ENCODE data around the gene ROBO2. TPM values are rescaled to one million over a fixed set of nuclear protein-coding genes. Genes with fewer than 3 reads are reported as not detected.

The ROBO2 gene
- total RNA-seq, 6 donors from 2014 or later: 12.0 to 29.1 (median 14.0) TPM

DNA sequence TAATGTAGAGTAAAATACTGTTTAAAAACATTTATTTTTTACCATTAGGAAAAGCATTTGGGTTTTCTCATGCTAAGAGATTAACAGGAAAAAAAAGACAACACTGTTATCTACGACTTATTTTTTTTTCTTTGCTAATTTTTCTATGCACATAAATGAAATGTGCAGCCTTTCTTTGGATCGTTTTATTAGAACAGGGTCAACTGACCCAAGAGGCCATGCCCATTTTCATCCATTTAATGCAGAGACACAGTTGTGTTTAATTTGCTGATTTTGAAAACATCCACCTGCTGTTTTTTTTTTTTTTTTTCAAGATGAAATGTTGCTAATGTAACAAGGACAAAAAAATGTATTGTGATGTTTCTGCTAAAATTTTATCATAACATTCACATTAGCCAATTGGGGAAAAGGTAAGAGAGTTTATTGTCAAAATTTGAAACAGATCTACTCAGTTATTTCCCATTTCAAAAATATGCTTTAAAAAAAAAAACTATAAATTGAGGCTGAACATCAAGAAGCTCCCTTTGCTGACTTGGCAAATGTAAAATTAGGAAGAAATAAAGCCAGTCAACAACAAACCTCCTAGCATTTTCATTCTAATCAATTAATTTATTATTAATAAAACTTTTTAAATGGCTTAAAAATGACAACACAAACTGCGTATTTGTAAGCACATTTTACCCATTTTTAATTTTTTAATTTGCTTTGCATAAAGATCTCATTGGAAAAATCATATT, 485.2 kb downstream of the ROBO2 start:
- 64 to 65% methylated on average over 3 of the region's 3 CpGs for WGBS, 2 donors
- no peaks in the 10 kb centered on the region for H3K36me3 ChIP-seq
- TF ChIP-seq POLR2A (IDR thresholded peaks at IDR 0.05) (no peak), EP300 (IDR thresholded peaks at IDR 0.05) (no peak), POLR2AphosphoS5 (IDR thresholded peaks at IDR 0.05) (no peak)
- TF ChIP-seq, protein P1, sequence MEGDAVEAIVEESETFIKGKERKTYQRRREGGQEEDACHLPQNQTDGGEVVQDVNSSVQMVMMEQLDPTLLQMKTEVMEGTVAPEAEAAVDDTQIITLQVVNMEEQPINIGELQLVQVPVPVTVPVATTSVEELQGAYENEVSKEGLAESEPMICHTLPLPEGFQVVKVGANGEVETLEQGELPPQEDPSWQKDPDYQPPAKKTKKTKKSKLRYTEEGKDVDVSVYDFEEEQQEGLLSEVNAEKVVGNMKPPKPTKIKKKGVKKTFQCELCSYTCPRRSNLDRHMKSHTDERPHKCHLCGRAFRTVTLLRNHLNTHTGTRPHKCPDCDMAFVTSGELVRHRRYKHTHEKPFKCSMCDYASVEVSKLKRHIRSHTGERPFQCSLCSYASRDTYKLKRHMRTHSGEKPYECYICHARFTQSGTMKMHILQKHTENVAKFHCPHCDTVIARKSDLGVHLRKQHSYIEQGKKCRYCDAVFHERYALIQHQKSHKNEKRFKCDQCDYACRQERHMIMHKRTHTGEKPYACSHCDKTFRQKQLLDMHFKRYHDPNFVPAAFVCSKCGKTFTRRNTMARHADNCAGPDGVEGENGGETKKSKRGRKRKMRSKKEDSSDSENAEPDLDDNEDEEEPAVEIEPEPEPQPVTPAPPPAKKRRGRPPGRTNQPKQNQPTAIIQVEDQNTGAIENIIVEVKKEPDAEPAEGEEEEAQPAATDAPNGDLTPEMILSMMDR (IDR thresholded peaks at IDR 0.05): no peak
- DNase-seq (no peak), ATAC-seq (ENCODE audit: low FRiP score in 2 of 2) (no peak)
- H3K4me3 ChIP-seq: no peak overlapping the region
- H3K27ac ChIP-seq: peak overlapping the region in 1 of 4 donors; percentile 17
- H3K27me3 ChIP-seq: no peaks in the 10 kb centered on the region
- H3K4me1 ChIP-seq: peaks cover 0 to 3% (median 0%) of the 10 kb centered on the region in 4 donors
- no peaks in the 10 kb centered on the region for H3K9me3 ChIP-seq

DNA sequence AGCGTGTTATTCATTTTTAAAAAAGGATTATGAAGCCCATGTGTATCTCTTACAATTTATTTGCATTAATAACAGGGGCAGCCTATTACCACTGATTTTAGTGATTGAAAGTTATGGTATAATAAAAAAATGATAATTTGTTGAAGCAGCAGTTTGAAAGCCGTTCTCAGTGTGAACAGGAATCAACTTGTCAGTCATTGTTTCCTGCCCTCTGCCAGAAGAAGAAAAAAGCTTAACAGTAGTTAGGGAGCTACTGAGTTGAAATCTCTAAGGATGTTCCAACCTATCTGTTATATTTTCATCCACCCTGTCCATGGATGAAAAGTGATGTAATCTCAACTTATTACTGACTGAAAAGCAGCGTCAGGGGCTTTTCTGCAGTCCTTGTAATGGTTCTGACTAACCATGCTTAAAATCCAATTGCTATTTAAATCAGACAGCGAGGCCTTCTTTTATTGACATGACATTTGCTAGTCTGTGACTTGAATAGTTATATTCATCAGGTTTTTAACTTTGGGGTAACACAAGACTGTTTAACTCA, 486.7 kb downstream of the ROBO2 start:
- DNase-seq: no peak
- Histone ChIP-seq H3K27me3 (no peaks in the 10 kb centered on the region), H3K4me3 (no peak overlapping the region), H3K9me3 (no peaks in the 10 kb centered on the region), H3K4me1 (peaks cover 0 to 3% (median 0%) of the 10 kb centered on the region in 4 donors), H3K27ac (no peak overlapping the region), H3K36me3 (no peaks in the 10 kb centered on the region)
- WGBS, 2 donors: 50 to 51% methylated on average over 4 of the region's 4 CpGs
- ATAC-seq (ENCODE audit: low FRiP score in 2 of 2): no peak
- TF ChIP-seq POLR2AphosphoS5 (IDR thresholded peaks at IDR 0.05) (no peak), POLR2A (IDR thresholded peaks at IDR 0.05) (no peak), EP300 (IDR thresholded peaks at IDR 0.05) (no peak)
- TF ChIP-seq, protein P1 (IDR thresholded peaks at IDR 0.05): no peak

DNA sequence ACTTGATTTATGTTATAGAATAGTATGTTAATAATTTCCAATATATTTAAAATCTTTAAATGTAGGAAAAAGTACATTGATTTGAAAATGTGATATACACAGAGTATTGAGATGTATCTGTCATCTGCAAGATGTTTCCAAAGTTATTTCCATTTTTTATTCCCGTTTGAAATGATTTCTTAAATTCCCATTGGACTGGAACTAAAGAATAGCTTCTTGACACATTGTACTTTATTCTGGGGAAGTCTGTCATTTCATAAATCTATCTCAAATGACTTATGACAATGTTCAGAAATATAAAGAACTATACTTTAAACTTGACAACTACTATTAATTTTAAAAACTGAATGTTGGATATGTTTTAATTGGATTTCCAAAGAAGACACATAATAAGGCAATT, 489.6 kb downstream of the ROBO2 start:
- Histone ChIP-seq H3K27me3 (no peaks in the 10 kb centered on the region), H3K9me3 (no peaks in the 10 kb centered on the region), H3K27ac (no peak overlapping the region), H3K36me3 (no peaks in the 10 kb centered on the region), H3K4me1 (peaks cover 0 to 3% (median 0%) of the 10 kb centered on the region in 4 donors), H3K4me3 (no peak overlapping the region)
- WGBS, 2 donors: 71 to 72% methylated on average over 1 of the region's 1 CpG
- DNase-seq (no peak), ATAC-seq (ENCODE audit: low FRiP score in 2 of 2) (no peak)
- TF ChIP-seq POLR2AphosphoS5 (IDR thresholded peaks at IDR 0.05) (no peak), POLR2A (IDR thresholded peaks at IDR 0.05) (no peak), EP300 (IDR thresholded peaks at IDR 0.05) (no peak)
- TF ChIP-seq, protein P1 (IDR thresholded peaks at IDR 0.05): no peak

DNA sequence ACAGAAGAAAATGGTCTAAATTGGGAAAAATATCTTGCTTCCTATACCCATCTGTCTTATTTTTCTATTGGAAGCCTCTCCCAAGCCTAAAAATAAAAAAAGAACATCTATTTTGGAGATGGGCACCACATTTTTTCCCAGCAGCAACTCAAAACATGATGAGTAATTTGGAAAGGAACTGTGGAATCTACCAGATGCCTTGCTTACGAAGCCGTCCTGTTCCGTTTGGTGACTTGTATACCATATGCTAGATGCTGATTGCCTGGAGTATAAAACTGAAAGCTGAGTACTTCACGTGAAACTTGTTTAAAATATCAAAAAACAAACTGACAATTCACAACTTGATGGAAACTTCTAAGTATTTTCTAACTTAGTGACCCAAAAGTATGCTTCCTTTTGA, 491.0 kb downstream of the ROBO2 start:
- 67% methylated on average over 4 of the region's 4 CpGs for WGBS, 2 donors
- no peak for DNase-seq
- TF ChIP-seq POLR2AphosphoS5 (IDR thresholded peaks at IDR 0.05): no peak
- TF ChIP-seq, protein P1 (IDR thresholded peaks at IDR 0.05): no peak
- TF ChIP-seq POLR2A (IDR thresholded peaks at IDR 0.05): no peak
- TF ChIP-seq EP300 (IDR thresholded peaks at IDR 0.05): no peak
- ATAC-seq (ENCODE audit: low FRiP score in 2 of 2): no peak
- H3K4me1 ChIP-seq: peaks cover 0 to 3% (median 0%) of the 10 kb centered on the region in 4 donors
- no peaks in the 10 kb centered on the region for H3K9me3 ChIP-seq
- peak overlapping the region in 3 of 4 donors; percentile 16 to 50 (median 35) for H3K27ac ChIP-seq
- H3K4me3 ChIP-seq: no peak overlapping the region
- H3K36me3 ChIP-seq: no peaks in the 10 kb centered on the region
- H3K27me3 ChIP-seq: no peaks in the 10 kb centered on the region
